ENCODE measurements around the gene HOGA1.

GRCh38 chr10:97601268-97602215 lies 17.4 kb downstream of the HOGA1 start:
- TF ChIP-seq RAD21 (IDR thresholded peaks at IDR 0.05; ENCODE audit: low read length) (no peak), EP300 (IDR thresholded peaks at IDR 0.05; ENCODE audit: borderline replicate concordance in 1 of 2, low read depth in 1 of 2, low read length in 1 of 2) (no peak)
